ENCODE results near the gene S1PR1.

S1PR1 gene

GRCh38 chr1:101250222-101250621, 13.4 kb downstream of the S1PR1 start:
- no peak for ATAC-seq

GRCh38 chr1:101250656-101251272, 13.9 kb downstream of the S1PR1 start:
- ATAC-seq, result no peak

- no peak for ATAC-seq
Measured at GRCh38 chr1:101251504-101251903, 14.7 kb downstream of the S1PR1 start.

DNA sequence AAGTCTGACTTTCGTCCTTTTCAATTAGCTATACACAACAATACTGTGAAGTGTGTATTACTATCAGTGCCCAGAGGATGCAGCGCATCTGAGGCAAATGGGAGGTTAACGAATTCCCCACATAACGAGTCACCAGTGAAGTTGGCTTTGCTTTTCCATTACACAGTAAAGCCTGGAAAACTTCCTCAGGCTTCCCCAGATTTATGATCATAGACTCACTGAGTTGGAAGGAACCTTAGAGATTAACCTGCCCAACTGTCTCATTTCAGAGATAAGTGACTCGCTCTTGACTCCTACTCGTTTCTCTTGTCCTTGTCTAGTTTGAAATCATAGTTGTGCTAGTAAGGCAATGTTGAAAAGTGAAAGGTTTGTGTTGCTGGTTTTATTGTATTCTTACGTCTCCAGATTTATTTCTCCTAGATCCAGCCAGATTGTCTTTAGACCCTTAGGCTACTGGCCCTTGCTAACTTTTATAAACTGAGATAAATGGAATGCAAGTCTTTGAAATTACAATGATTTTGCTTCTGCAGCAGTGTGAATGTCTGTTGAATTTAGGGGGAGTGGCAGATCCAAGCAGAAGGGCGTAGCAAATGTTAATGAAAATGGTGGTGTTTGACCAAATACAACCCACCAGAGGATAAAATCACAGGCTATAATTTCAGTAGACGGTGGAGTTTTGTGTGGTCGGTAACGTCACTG, 17.3 kb downstream of the S1PR1 start:
- ATAC-seq, result peak; percentile 38 to 77

DNA sequence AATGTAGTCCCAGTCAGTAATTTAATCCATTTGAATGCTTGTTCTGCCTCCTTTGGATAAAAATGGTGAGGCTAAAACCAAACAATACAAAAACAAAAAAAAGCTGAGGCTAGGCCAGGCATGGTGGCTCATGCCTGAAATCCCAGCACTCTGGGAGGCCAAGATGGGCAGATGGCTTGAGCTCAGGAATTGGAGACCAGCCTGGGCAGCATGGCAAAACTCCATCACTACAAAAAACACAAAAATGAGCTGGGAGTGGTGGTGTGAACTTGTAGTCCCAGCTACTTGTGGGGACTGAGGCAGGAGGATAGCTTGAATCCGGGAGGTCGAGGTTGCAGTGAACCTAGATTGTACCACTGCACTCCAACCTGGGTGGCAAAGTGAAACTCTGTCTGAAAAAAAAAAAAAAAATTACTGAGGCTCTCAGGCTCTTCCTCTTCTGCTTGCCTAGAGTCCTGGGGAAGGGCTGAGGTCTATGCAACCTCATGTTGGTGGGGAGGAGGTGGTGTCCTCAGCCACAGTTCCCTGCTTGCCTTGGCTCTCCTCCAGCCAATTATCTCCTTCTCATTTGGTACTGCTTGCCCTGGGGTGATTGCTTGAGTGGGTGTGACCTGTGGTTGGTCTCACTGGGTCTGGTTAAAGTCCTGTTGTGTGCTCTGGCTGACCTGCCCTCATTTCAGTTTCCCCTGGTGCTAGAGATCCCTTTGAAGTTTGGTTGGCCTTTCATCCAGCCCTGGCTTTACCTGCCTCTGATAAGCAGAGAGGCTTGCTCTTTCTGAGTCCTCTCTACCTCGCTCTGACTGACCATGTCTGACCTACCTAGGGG, 20.9 kb downstream of the S1PR1 start:
- ATAC-seq, result no peak

DNA sequence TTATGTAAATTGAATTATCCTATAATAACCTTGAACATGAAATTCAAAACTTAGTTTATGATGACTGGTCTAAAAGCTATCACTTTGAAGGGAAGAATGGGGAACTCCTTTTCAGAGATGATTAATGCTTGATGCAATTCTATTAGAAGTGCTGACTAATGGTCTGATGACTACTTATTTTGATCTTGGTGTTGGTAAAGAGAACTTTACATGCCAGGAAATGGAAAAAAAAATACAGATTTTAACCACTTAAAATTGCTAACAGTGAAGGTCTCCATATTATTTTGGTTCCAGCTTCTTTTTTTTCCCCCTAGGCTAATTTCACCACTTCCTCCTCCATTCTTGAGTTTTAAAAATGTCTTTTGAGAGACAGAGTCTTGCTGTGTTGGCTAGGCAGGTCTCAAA, 22.9 kb downstream of the S1PR1 start:
- peak; percentile 87 to 92 for ATAC-seq

DNA sequence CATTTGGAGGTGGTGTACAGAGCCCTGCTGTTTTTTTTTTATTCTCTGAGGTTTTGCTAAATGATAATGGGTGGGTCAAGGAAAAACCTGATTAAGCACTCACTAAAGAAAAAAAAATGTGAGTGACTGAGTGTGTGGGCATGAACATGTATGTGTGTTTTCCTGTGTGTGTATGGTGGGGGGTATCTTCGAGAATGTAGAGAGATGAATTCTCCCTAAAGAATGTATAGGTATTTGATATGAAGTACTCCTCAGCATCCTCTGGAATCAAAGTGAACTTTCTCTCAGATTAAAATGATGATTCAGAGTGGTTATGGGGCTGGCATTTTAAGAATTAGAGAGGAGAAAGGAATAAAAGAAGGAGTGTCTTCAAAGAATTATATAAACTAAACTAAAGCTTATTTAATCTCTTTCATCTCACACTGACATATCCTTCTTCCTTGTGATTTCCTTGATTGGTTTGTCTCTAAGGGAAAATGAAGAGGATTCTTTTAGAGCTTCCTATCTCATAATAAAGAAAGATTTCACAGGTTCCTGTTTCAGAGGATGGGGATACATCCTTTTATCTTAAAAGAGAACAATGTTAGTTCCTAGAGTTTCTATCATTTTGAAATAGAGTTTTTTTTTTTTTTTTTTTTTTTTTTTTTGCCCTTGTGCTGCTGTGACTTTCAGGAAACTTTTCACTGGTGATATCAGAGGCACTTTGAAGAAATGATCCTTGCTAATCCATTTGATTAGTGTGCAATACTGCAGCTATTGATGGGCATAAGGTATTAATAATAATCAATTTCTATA, 23.9 kb downstream of the S1PR1 start:
- ATAC-seq, result peak in 1 of 2 donors; percentile 6

GRCh38 chr1:101261623-101262022, 24.8 kb downstream of the S1PR1 start:
- ATAC-seq, result no peak

GRCh38 chr1:101262060-101262459, 25.2 kb downstream of the S1PR1 start:
- no peak for ATAC-seq

DNA sequence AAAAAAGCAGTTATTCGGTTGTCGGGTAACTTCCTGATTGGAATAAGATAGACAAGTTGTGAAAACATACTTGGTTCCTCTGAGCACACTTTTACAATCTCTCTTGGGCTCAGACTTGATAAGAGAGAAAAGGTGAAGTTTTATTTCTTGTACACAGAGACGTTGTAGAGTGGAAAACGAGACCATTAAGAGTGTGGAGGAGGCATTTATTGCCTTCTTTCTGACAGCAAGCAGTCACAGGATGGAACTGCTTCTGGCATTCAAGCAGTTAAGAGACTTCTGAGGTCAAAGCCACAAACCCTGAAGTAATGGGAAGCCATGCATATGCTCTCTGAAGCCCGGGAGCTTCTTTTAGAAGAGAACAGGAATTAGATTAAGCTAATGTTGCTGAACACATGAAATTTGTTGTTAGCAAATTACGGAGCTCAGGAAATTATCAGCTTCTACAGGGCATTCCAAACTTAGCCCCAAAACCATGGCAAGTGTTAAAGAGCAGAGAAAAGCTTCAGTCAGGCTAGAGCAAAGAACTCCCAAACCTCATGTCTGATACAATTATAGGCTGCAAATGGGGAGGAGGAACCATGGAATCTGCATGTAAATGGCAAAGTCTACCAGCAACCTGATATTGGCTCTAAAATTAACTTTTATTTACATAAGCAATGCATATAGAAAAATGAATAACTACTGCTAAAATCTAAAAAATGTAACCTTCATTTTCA, 26.0 kb downstream of the S1PR1 start:
- ATAC-seq, result no peak

GRCh38 chr1:101264697-101265096, 27.9 kb downstream of the S1PR1 start:
- peak; percentile 60 to 66 for ATAC-seq

DNA sequence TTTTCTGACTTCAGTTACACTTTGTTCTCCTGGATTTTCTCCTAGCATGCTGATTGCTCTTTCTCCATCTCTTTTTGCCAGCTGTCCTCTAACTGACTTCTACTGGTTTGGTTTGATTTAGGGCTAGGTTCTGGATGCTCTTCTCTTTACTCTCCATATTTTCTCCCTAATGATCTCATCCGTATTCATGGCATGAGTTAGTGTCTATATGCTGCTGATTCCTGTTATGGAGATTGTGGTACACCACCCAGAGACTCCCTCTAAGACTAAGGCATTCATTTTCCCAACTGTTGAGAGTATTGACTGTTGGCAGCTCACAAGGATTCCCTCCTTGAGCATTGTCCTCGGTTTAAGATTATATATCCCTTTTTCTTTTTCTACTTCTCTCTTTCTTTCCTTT, 28.9 kb downstream of the S1PR1 start:
- no peak for ATAC-seq

- ATAC-seq, result no peak
Measured at GRCh38 chr1:101267082-101267481, 30.3 kb downstream of the S1PR1 start.

- ATAC-seq, result no peak
Measured at GRCh38 chr1:101268893-101269292, 32.1 kb downstream of the S1PR1 start.

DNA sequence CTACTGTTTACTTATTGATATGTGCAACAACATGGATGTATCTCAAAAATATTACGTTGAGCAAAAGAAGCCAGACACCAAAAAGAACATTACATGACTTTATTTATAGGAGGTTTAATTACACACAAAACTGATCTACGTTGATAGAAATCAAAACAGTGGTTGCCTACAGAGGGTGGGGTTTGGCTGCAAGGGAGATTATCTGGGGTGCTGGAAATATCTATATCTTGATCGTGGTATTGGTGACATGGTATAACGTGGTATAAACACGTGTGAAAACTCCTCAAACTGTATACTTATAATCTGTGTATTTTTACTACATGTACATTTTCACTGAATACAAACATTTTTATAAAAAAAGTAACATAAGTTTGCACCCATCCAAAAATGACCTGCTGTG, 38.9 kb downstream of the S1PR1 start:
- no peak for ATAC-seq

DNA sequence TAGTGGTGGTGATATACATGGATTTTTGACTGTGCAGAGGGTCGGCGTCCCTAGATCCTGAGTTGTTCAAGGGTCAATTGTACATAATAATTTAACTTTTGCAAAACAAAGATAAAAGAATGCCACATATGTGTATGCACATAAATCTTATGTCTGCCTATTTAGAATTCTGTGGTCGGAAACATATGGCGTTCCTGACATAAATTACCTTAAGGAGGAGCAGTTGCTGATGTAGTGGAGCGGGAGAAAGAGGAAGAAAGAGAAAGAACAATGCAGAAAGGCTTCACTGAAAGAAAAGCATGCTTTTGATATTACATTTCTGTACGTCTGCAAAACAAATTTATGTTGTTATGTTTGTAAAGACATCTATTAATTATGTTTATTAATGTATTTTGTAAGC, 40.0 kb downstream of the S1PR1 start:
- no peak for ATAC-seq

DNA sequence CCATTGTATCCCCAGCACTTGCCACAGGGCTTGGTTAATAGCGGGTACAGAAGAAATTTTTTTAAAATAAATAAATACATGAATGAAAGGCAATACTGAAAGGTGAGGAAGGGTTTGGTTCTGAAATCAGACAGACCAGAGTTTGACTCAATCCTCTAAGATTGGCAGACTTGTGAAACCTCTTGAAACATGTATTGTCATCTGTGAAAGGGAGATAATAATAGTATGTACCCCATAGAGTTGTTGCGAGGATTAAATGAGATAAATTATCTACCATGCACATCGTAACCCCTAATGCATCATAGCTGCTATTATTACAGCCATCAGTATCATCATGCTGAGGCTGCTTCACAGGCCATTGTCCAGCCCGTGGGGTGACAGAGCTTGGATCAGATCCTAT, 41.4 kb downstream of the S1PR1 start:
- peak; percentile 62 to 86 for ATAC-seq

- ATAC-seq, result peak; percentile 47 to 58
Measured at GRCh38 chr1:101278845-101279244, 42.0 kb downstream of the S1PR1 start.

DNA sequence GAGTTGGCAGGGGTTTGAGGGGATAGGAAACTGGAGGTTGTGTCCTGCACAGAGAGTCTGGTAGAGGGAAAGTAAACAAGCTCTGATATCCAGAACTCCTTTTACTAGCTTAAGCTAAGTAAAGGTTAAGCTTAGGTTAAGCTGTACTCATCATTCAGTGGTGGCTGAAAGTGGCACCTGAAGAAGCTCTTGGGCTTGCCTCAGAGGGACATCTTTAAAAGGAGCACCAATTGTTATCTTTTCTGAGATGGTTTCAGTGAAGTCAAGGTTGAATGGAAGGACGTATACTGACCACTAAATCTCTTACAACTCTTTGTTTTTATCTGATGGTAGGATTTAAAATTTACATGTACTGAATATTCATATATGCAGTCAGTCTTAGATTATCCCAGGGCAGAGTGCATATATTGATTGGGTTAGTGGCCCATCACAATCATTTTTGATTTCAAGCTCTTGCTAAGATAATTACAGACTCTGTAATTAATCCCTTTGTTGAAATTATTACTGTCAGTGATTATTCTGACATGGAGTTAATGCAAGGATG, 43.3 kb downstream of the S1PR1 start:
- ATAC-seq, result no peak

GRCh38 chr1:101280942-101281654, 44.3 kb downstream of the S1PR1 start:
- ATAC-seq, result no peak

DNA sequence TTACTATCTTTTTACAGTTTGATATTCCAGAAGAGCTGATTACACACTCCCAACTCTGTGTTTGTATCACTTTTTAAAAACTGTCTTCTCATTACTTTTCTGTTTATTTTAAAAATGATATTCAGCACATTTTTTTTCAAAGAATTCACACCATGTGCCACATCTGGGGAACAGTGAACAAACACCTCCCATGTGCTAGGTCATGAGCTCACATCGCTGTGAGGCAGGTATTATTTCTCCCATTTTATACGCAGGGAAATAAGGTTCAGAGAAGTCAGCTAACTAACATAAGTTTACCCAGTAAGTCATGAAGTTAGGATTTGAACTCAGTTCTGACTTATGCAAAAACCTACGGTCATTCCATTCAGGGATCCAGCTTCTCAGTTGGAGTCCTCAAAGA, 44.9 kb downstream of the S1PR1 start:
- no peak for ATAC-seq
